ENCODE measurements around the gene CNTNAP2. TPM values are rescaled to one million over a fixed set of nuclear protein-coding genes. Genes with fewer than 3 reads are reported as not detected.

The CNTNAP2 gene
- total and polyA plus RNA-seq, 3 donors from 2014 or later, result 4.3 to 6.1 (median 4.4) TPM

GRCh38 chr7:147650991-147651390 is 1534.4 kb downstream of the CNTNAP2 start:
- no peaks in the 10 kb centered on the region for H3K36me3 ChIP-seq (ENCODE audit: low read depth, missing control alignments)
- H3K27ac ChIP-seq, result no peak overlapping the region
- WGBS, 2 donors, result 81 to 87% methylated on average over 3 of the region's 3 CpGs
- no peak overlapping the region for H3K4me3 ChIP-seq
- intact Hi-C loops (cut with DNase I; ENCODE audit: low total_unique reads), result no loop called here
- no peaks in the 10 kb centered on the region for H3K27me3 ChIP-seq
- H3K4me1 ChIP-seq, result no peaks in the 10 kb centered on the region
- TF ChIP-seq CTCF (IDR thresholded peaks at IDR 0.05) (no peak), POLR2A (IDR thresholded peaks at IDR 0.05) (no peak)
- DNase-seq, result no peak
- no peaks in the 10 kb centered on the region for H3K9me3 ChIP-seq

DNA sequence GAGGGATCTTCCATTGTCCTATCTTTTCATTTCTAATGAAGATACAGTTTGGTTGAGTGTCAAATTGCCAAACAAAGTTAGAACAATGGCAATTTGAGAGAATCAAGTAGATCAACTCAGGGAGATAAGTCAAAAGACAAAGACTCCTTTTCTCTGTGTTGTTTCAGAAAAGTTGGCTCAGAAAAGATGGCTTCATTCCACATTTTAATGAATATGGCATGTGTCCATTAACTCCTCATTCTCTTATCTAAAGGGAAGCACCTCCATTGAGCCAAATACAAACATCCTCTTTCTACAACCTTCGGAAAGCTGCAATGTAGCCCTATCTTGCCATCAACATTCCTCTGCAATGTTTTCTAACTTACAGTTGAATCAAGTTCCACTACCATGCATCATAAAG is 1535.0 kb downstream of the CNTNAP2 start:
- no peak for DNase-seq
- Histone ChIP-seq H3K27me3 (no peaks in the 10 kb centered on the region), H3K27ac (no peak overlapping the region), H3K36me3 (ENCODE audit: low read depth, missing control alignments) (no peaks in the 10 kb centered on the region), H3K9me3 (no peaks in the 10 kb centered on the region), H3K4me3 (no peak overlapping the region), H3K4me1 (no peaks in the 10 kb centered on the region)
- TF ChIP-seq POLR2A (IDR thresholded peaks at IDR 0.05) (no peak), CTCF (IDR thresholded peaks at IDR 0.05) (no peak)
- WGBS, 2 donors, result 60 to 73% methylated on average over 1 of the region's 1 CpG
- intact Hi-C loops (cut with DNase I; ENCODE audit: low total_unique reads), result no loop called here

GRCh38 chr7:147653456-147653855 is 1536.9 kb downstream of the CNTNAP2 start:
- 65 to 77% methylated on average over 3 of the region's 3 CpGs for WGBS, 2 donors
- DNase-seq, result no peak
- H3K4me3 ChIP-seq, result no peak overlapping the region

DNA sequence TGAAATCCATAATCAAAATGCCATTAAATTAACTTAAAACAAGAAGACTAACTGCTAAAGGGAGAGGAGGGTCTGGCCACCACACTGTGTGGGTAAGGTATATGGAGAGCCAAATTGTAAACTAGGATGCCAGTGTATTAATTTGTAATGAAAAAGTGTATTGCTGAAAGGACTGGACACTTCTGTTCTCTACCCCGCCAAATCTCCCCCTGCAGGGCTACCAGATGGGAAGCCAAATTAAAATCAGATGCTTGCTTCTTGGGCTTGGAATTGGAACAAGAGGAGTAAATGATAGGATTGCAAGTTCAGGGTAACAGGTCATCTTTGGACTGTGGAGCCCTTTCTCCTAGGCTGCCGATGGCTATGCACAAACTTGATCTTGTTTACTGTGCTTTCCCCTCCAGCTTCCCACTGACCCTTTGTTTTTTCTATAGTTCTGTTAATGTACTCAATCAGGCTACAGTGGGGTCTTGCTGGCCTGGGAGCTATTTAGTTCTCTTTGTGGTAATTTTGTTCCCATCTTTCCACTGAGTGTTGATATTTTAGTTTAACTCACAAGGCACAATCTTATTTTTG is 1541.9 kb downstream of the CNTNAP2 start:
- no peak for DNase-seq
- H3K27ac ChIP-seq, result no peak overlapping the region
- TF ChIP-seq POLR2A (IDR thresholded peaks at IDR 0.05) (no peak), CTCF (IDR thresholded peaks at IDR 0.05) (no peak)

More at GRCh38 chr7:147653456-147653855, 1536.9 kb downstream of the CNTNAP2 start:
- H3K4me1 ChIP-seq, result no peaks in the 10 kb centered on the region
- intact Hi-C loops (cut with DNase I; ENCODE audit: low total_unique reads), result no loop called here
- H3K36me3 ChIP-seq (ENCODE audit: low read depth, missing control alignments), result no peaks in the 10 kb centered on the region
- no peak for TF ChIP-seq CTCF (IDR thresholded peaks at IDR 0.05)
- no peak for TF ChIP-seq POLR2A (IDR thresholded peaks at IDR 0.05)
- H3K27me3 ChIP-seq, result no peaks in the 10 kb centered on the region
- H3K27ac ChIP-seq, result no peak overlapping the region
- H3K9me3 ChIP-seq, result no peaks in the 10 kb centered on the region

More for the DNA sequence above, 1541.9 kb downstream of the CNTNAP2 start:
- intact Hi-C loops (cut with DNase I; ENCODE audit: low total_unique reads), result no loop called here
- H3K36me3 ChIP-seq (ENCODE audit: low read depth, missing control alignments), result no peaks in the 10 kb centered on the region
- H3K9me3 ChIP-seq, result no peaks in the 10 kb centered on the region
- no peaks in the 10 kb centered on the region for H3K27me3 ChIP-seq
- H3K4me3 ChIP-seq, result no peak overlapping the region
- 46 to 59% methylated on average over 2 of the region's 2 CpGs for WGBS, 2 donors
- H3K4me1 ChIP-seq, result no peaks in the 10 kb centered on the region

Measured in testis (tissue), 3 donors.